ENCODE data around the gene EMID1.

DNA sequence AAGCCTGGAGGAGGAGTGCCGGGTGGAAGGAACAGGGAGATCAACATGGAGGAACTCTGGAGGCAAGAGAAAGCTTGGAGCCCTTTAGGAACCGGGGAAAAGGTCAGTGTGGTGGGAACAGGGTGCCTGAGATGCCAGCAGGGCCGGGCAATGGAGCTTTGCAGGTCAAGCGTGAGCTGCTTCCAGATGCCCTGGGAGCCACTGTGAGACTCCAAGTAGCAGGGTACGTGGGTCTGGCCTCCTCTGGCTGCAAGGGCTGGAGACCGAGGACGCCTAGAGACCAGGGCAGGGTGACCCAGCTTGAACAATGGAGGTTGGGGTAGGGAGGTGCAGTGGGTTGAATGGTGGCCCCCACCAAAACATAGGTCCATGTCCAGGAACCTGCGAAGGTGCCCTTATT is 15.6 kb upstream of the EMID1 start:
- TF ChIP-seq, protein P1, sequence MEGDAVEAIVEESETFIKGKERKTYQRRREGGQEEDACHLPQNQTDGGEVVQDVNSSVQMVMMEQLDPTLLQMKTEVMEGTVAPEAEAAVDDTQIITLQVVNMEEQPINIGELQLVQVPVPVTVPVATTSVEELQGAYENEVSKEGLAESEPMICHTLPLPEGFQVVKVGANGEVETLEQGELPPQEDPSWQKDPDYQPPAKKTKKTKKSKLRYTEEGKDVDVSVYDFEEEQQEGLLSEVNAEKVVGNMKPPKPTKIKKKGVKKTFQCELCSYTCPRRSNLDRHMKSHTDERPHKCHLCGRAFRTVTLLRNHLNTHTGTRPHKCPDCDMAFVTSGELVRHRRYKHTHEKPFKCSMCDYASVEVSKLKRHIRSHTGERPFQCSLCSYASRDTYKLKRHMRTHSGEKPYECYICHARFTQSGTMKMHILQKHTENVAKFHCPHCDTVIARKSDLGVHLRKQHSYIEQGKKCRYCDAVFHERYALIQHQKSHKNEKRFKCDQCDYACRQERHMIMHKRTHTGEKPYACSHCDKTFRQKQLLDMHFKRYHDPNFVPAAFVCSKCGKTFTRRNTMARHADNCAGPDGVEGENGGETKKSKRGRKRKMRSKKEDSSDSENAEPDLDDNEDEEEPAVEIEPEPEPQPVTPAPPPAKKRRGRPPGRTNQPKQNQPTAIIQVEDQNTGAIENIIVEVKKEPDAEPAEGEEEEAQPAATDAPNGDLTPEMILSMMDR (conservative IDR thresholded peaks at IDR 0.05), result no peak
- no peak for TF ChIP-seq EZH2 (IDR thresholded peaks at IDR 0.05; ENCODE audit: low read depth)

Measured in PC-9 (cell line).